ENCODE data around the gene MRM3.
"Not testable (repeated sequence)": the region's sequence is repeated elsewhere in the genome, so short reads cannot be mapped to it uniquely, and the experiment has no call there.

Gene MRM3

GRCh38 chr17:781805-782731 lies at the start of gene MRM3, which contains the start of gene GLOD4:
MRM3 (plus strand) TSS chr17:782353; CDS start chr17:782379, 26 bp downstream.
GLOD4 (minus strand) TSS chr17:782280; CDS start chr17:782255, 25 bp downstream.
- peak; percentile 76 for DNase-seq (ENCODE audit: low read depth)

GRCh38 chr17:732902-733720 lies 49.0 kb upstream of the MRM3 start:
- DNase-seq (ENCODE audit: low read depth): no peak

- no peak for DNase-seq (ENCODE audit: low read depth)
These were observed 48.4 kb upstream of the MRM3 start for GRCh38 chr17:733743-734142.

GRCh38 chr17:737561-738113 lies 44.5 kb upstream of the MRM3 start:
- DNase-seq (ENCODE audit: low read depth): no peak

GRCh38 chr17:740240-741017 lies 41.7 kb upstream of the MRM3 start:
- DNase-seq (ENCODE audit: low read depth): no peak

GRCh38 chr17:742147-742793 lies 39.9 kb upstream of the MRM3 start:
- no peak for DNase-seq (ENCODE audit: low read depth)

- DNase-seq (ENCODE audit: low read depth): no peak
These were observed 39.0 kb upstream of the MRM3 start for GRCh38 chr17:743139-743538.

- DNase-seq (ENCODE audit: low read depth): no peak
These were observed 37.2 kb upstream of the MRM3 start for GRCh38 chr17:744937-745336.

GRCh38 chr17:745406-745805 lies 36.7 kb upstream of the MRM3 start:
- DNase-seq (ENCODE audit: low read depth): no peak

GRCh38 chr17:746181-746580 lies 36.0 kb upstream of the MRM3 start:
- no peak for DNase-seq (ENCODE audit: low read depth)

- no peak for DNase-seq (ENCODE audit: low read depth)
These were observed 35.1 kb upstream of the MRM3 start for GRCh38 chr17:746783-747629.

GRCh38 chr17:748604-749003 lies 33.5 kb upstream of the MRM3 start:
- DNase-seq (ENCODE audit: low read depth): not testable (repeated sequence)

- DNase-seq (ENCODE audit: low read depth): not testable (repeated sequence)
These were observed 32.8 kb upstream of the MRM3 start for GRCh38 chr17:749359-749758.

GRCh38 chr17:750431-751037 lies 31.6 kb upstream of the MRM3 start:
- no peak for DNase-seq (ENCODE audit: low read depth)

- no peak for DNase-seq (ENCODE audit: low read depth)
These were observed 30.7 kb upstream of the MRM3 start for GRCh38 chr17:751269-752001.

- DNase-seq (ENCODE audit: low read depth): peak; percentile 57
These were observed 30.0 kb upstream of the MRM3 start, which contains the start of gene GEMIN4 for GRCh38 chr17:752002-752619. GEMIN4 (minus strand) TSS chr17:752264; CDS start chr17:752142, 122 bp downstream.

- peak; percentile 32 for DNase-seq (ENCODE audit: low read depth)
These were observed 29.4 kb upstream of the MRM3 start for GRCh38 chr17:752620-753219.

- DNase-seq (ENCODE audit: low read depth): no peak
These were observed 28.7 kb upstream of the MRM3 start for GRCh38 chr17:753418-753817.
